CD4-positive, alpha-beta T cell (primary cell): ENCODE measurements around the gene LNPEP. TPM values are rescaled to one million over a fixed set of nuclear protein-coding genes. Genes with fewer than 3 reads are reported as not detected.

ENCODE experiments used
- ATAC-seq: fragments of 200-7000 bp; cut with Tn5 transposase; one replicate; pipeline ENCODE4 v1.10.0; 2022; ENCODE audit warnings: mild to moderate bottlenecking; ENCODE audit not compliant: poor library complexity
- CTCF ChIA-PET: fragments of 350-600 bp; sonication (Branson Sonifier 250); formaldehyde crosslinking; loops from one replicate; lab custom pipeline; 2021; ENCODE audit warnings: antibody characterized with exemption, inconsistent platforms; lab: Charles Lee
- POLR2A ChIA-PET: fragments of 350-600 bp; sonication (Branson Sonifier 250); formaldehyde crosslinking; loops from one replicate; lab custom pipeline; 2021; ENCODE audit warnings: antibody characterized with exemption, inconsistent platforms; lab: Charles Lee
- DNase-seq, 14 experiments: peaks; one replicate each; pipeline ENCODE4 v3.0.0-alpha.2; 2013 to 2020; ENCODE audit warnings: mixed read lengths in 2 of 14
- H3K27ac ChIP-seq, 2 donors: one replicate each; pipeline versions ENCODE4 v1.5.1 to v1.7.0; 2013; ENCODE audit warnings: low read length in 2 of 2, low read depth in 1 of 2, mild to moderate bottlenecking in 1 of 2
- H3K27me3 ChIP-seq, 2 experiments: 1 replicate in 1 of 2; 2 replicates in 1 of 2; pipeline versions ENCODE4 v1.6.1 to v1.7.0; 2013; ENCODE audit warnings: low read length in 2 of 2, control low read depth in 1 of 2, mild to moderate bottlenecking in 1 of 2, moderate library complexity in 1 of 2; ENCODE audit not compliant: insufficient read depth in 2 of 2, control insufficient read depth in 1 of 2
- H3K36me3 ChIP-seq: one replicate; pipeline ENCODE4 v1.6.1; 2013; ENCODE audit warnings: low read length, control low read depth; ENCODE audit not compliant: insufficient read depth
- H3K4me1 ChIP-seq: one replicate; pipeline ENCODE4 v1.6.1; 2013; ENCODE audit warnings: low read length, control low read depth; ENCODE audit not compliant: insufficient read depth
- H3K4me3 ChIP-seq: one replicate; pipeline ENCODE4 v1.5.1; 2013; ENCODE audit warnings: mild to moderate bottlenecking, low read length, moderate library complexity
- H3K9me3 ChIP-seq, 2 experiments: 1 replicate in 1 of 2; 2 replicates in 1 of 2; pipeline versions ENCODE4 v1.6.1 to v1.7.0; 2013; ENCODE audit warnings: low read length in 2 of 2, mild to moderate bottlenecking in 2 of 2, control low read depth in 1 of 2, moderate library complexity in 1 of 2; ENCODE audit not compliant: control insufficient read depth in 1 of 2, insufficient read depth in 1 of 2
- H3K27ac Mint-ChIP-seq: one replicate; pipeline ENCODE4 v1.8.0; 2020; ENCODE audit warnings: mixed read lengths
- H3K27me3 Mint-ChIP-seq: one replicate; pipeline ENCODE4 v1.8.0; 2021; ENCODE audit warnings: mixed read lengths
- H3K36me3 Mint-ChIP-seq: one replicate; pipeline ENCODE4 v1.8.0; 2021; ENCODE audit warnings: low read depth, mixed read lengths
- H3K4me1 Mint-ChIP-seq: one replicate; pipeline ENCODE4 v1.8.0; 2021; ENCODE audit warnings: low read depth, mixed read lengths
- H3K4me3 Mint-ChIP-seq: one replicate; pipeline ENCODE4 v1.8.0; 2020; ENCODE audit warnings: mild to moderate bottlenecking, mixed read lengths
- H3K9me3 Mint-ChIP-seq: one replicate; pipeline ENCODE4 v1.8.0; 2020; ENCODE audit warnings: mixed read lengths
- CTCF ChIP-seq: fragments of 200-600 bp; IDR thresholded peaks from one replicate; pipeline ENCODE4 v1.8.0; 2022; ENCODE audit warnings: antibody characterized with exemption, mild to moderate bottlenecking
- intact Hi-C, 2 experiments: fragments of 100-400 bp; cut with DNase I in 1 of 2; cut with micrococcal nuclease in 1 of 2; formaldehyde crosslinking; loops; one replicate each; pipeline versions ENCODE4 v1.15.1 to v1.9.0; 2023 to 2025; cut with DNase I, micrococcal nuclease
- total RNA-seq, 174 experiments: library from RNA in 2 of 174; stranded (reverse) in 2 of 174; gene quantifications; one replicate each; pipeline ENCODE4 v1.2.3 and lab custom pipeline; 2021 to 2026

The LNPEP gene
- total RNA-seq, 2 experiments from 2014 or later, result 52.0 to 52.7 TPM

GRCh38 chr5:96941140-96941539 is 5.3 kb downstream of the LNPEP start:
- H3K27ac ChIP-seq, result no peak overlapping the region
- peaks cover 7% of the 10 kb centered on the region for H3K36me3 ChIP-seq
- no peak for TF ChIP-seq CTCF
- intact Hi-C loops, result loop anchor here in 1 of 2 experiments (5.0 kb wide), 1 partner anchor 41 kb away; no protein-coding TSS in a partner anchor
- Mint-ChIP-seq H3K36me3 (peaks cover 44% of the 10 kb centered on the region), H3K4me3 (no peak overlapping the region), H3K27ac (peak overlapping the region; percentile 67), H3K9me3 (no peaks in the 10 kb centered on the region), H3K4me1 (peaks cover 80% of the 10 kb centered on the region), H3K27me3 (no peaks in the 10 kb centered on the region)
- DNase-seq (no peak), ATAC-seq (no peak)
- ChIA-PET CTCF (interaction anchor here (0.8 to 1.3 kb wide), 3 partner anchors 17 to 72 kb away, joined by 3 to 6 read pairs (median 3); no protein-coding TSS in a partner anchor), POLR2A (no interaction called here)
- no peaks in the 10 kb centered on the region for H3K27me3 ChIP-seq
- no peaks in the 10 kb centered on the region for H3K9me3 ChIP-seq
- no peak overlapping the region for H3K4me3 ChIP-seq
- H3K4me1 ChIP-seq, result peaks cover 45% of the 10 kb centered on the region

- intact Hi-C loops, result loop anchor here in 1 of 2 experiments (5.0 kb wide), 1 partner anchor 40 kb away; no protein-coding TSS in a partner anchor
- ATAC-seq, result no peak
- no peaks in the 10 kb centered on the region for H3K27me3 ChIP-seq
These were observed 6.2 kb downstream of the LNPEP start for GRCh38 chr5:96942078-96942477.

DNA sequence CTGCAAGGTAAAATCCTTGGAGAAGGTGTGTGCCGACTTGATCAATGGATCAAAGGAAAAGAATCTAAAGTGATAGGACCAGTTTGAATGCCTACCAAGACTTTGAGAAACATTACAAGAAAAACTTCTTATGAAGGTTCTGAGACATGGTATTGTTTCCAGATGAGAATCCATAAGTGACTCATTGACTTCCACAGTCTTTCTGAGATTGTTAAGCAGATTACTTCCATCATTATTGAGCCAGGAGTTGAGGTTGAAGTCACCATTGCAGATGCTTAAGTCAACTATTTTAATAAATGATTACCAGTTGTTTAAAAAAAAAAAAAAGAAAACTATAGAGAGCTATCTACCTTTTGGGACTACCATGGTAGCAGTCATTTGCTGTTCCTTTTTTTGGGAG is 7.0 kb downstream of the LNPEP start:
- Histone ChIP-seq H3K27me3 (no peaks in the 10 kb centered on the region), H3K27ac (no peak overlapping the region), H3K9me3 (no peaks in the 10 kb centered on the region), H3K4me3 (no peak overlapping the region), H3K36me3 (peaks cover 7% of the 10 kb centered on the region), H3K4me1 (peaks cover 47% of the 10 kb centered on the region)
- no peak overlapping the region for H3K27ac Mint-ChIP-seq
- no peak for ATAC-seq
- no peaks in the 10 kb centered on the region for H3K27me3 Mint-ChIP-seq
- ChIA-PET POLR2A (no interaction called here), CTCF (no interaction called here)
- peaks cover 85% of the 10 kb centered on the region for H3K4me1 Mint-ChIP-seq
- no peak overlapping the region for H3K4me3 Mint-ChIP-seq
- no peak for DNase-seq
- no peak for TF ChIP-seq CTCF
- intact Hi-C loops, result loop anchor here in 1 of 2 experiments (5.0 kb wide), 1 partner anchor 39 kb away; no protein-coding TSS in a partner anchor
- peaks cover 33% of the 10 kb centered on the region for H3K36me3 Mint-ChIP-seq
- no peaks in the 10 kb centered on the region for H3K9me3 Mint-ChIP-seq

More at GRCh38 chr5:96942078-96942477, 6.2 kb downstream of the LNPEP start:
- no peak for TF ChIP-seq CTCF
- ChIA-PET CTCF (no interaction called here), POLR2A (interaction anchor here (0.7 kb wide), 1 partner anchor 37 kb away, joined by 3 read pairs; no protein-coding TSS in a partner anchor)
- H3K27me3 Mint-ChIP-seq, result no peaks in the 10 kb centered on the region
- Histone ChIP-seq H3K4me1 (peaks cover 47% of the 10 kb centered on the region), H3K27ac (no peak overlapping the region), H3K36me3 (peaks cover 7% of the 10 kb centered on the region), H3K4me3 (no peak overlapping the region), H3K9me3 (no peaks in the 10 kb centered on the region)
- peaks cover 37% of the 10 kb centered on the region for H3K36me3 Mint-ChIP-seq
- H3K9me3 Mint-ChIP-seq, result no peaks in the 10 kb centered on the region
- peaks cover 85% of the 10 kb centered on the region for H3K4me1 Mint-ChIP-seq
- DNase-seq, result peak in 1 of 14 experiments; percentile 26
- peak overlapping the region; percentile 67 for H3K27ac Mint-ChIP-seq
- H3K4me3 Mint-ChIP-seq, result peak overlapping the region; percentile 1
